ENCODE data around the gene MAN2B1.
A peak's percentile ranks its signal among the peaks of the same experiment; 100 is the strongest.
"Not testable (repeated sequence)": the region's sequence is repeated elsewhere in the genome, so short reads cannot be mapped to it uniquely, and the experiment has no call there.

Gene MAN2B1

DNA sequence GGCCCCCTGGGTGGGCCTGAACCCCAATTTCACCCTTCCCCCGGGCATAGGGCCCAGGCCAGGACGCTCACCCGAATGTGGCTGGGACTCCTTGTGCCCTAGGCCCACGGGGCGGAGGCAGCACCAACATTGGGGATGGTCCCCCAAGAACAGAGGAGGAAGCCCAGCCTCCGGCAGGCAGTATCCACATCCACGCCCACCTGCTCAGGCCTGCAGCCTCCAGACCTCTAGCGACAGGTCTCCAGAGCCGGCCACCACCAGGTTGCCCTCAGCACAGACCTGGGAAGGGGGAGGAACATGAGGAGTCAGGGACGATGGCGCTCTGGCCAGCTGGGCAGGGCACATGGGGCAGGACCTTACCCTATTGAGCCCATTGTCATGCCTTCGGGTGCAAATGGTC is 22.5 kb upstream of the MAN2B1 start:
- DNase-seq (ENCODE audit: low spot score) = no peak

DNA sequence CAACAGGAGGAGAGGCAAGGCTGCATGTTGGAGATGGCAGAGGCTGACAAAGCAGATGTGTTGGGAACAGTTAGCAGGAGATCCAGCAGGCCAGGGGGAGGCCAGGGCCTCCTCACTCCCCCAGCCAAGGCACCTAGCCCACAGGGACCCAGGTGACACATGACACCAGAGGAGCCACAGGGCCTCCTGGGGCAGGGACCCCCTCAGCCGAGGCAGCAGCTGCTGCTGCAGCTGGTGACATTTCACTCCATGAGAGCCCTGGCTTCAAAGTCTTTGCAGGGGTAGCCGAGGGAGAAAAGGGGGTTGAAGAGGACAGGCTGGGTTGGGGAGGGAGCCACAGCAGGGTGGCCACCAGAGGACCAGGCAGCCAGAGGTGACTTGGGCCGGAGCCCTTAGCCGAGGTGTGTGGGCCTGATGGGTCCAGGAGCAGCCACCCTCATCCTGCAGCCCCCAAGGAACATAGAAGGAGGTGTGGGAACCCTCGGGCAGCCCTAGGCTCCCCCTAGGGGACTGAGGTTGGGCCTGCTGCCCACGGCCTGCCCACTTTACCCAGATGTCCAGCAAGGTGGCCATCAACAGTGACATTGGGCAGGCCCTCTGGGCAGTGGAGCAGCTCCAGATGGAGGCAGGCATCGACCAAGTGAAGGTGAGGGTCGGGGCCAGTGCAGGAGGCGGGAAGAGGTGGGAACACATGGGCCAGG is 21.1 kb upstream of the MAN2B1 start, which contains the start of gene GNG14:
TSS of gene GNG14 (plus strand) at position 503 of the 701 bp plus-strand sequence. CDS start at position 554, 51 bp downstream.
- no peak for DNase-seq (ENCODE audit: low spot score)

DNA sequence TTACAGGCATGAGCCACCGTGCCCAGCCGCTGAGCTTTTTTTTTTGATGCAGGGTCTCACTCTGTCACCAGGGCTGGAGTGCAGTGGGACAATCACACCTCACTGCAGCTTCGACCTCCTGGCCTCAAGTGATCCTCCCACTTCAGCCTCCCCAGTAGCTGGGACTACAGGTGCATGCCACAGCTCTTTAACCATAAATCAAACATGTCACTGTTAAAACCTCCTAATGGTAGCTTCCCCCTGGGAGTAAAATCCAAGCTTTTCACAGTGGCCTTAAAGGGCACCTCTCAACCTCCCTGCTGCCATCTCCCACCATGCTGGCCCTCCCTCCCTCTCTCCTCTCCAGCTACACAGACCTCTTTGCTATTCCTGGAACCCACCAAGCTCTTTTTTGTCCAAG is 19.3 kb upstream of the MAN2B1 start:
- no peak for DNase-seq (ENCODE audit: low spot score)

DNA sequence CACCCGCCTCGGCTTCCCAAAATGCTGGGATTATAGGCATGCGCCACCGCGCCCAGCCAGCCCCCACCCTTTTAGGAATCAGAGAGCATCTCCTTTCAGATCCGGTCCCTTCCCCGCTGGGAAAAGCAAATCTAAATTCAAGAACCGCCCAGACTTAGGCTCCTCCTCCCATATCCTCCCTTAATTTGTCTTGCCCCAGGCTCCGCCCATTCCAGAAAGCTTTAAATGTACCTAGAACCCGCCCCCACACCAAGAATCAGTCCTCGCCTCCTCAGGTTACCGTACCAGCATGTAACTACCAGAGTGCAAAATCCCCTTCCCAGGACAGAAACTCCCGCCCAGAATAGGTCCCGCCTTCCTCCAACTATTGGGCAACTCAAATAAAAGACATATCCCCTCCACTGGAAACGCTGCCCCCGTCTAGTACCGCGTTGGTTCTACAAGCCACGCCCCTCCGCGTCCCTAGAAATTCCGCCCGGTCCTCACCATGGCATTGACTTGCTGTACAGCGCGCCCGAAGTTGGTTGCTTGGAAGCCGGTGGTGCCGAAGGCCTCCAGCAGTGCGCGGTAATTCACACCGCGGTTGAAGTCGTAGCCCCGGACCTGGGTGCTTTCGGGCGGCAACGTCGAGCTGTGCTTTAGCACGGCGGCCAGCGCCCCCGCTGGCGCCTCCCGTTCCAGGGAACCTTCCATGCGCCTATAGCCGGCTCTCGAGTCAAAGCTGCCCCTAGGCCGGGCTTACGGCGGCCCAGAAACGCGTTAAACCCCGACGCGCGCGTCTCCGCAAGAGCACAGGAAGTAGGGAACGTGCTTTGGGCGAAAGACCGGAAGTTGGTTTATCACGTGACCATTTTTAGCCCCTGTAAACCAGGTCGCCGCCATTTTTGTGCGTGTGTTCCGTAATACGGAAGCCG is 14.8 kb upstream of the MAN2B1 start, which contains the start of gene DHPS:
TSS of gene DHPS (minus strand) at position 807 of the 914 bp plus-strand sequence. CDS start at position 693, 114 bp downstream.
- DNase-seq (ENCODE audit: low spot score) = peak; percentile 95

DNA sequence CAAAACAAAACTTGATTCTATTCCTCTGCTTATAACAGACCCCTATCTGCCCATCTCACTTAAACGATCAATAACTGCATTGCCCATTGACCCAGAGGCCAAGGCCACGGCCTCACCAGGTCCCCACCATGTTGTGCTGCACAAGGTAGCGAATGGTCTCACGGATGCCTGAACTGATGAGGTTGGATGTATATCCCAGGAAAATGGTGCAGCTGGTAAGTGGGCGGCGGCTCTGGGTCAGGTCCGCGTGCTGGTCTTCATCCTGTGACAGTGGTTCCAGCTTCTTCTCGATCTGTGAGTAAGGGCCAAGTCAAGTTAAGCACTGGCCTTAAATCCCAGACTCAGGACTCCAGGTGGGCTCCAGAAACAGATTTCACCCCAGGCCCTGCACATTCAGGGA is 13.5 kb upstream of the MAN2B1 start:
- no peak for DNase-seq (ENCODE audit: low spot score)

DNA sequence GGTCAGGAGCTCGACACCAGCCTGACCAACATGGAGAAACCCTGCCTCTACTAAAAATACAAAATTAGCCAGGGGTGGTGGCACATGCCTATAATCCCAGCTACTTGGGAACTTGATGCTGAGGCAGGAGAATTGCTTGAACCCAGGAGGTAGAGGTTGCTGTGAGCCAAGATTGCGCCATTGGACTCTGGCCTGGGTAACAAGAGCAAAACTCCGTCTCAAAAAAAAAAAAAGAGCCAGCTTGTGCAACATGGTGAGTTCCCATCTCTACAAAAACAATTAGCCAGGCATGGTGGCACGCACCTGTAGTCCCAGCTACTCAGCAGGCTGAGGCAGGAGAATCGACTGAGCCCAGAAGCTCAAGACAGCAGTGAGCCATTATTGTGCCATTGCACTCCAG is 11.5 kb upstream of the MAN2B1 start:
- not testable (repeated sequence) for DNase-seq (ENCODE audit: low spot score)

DNA sequence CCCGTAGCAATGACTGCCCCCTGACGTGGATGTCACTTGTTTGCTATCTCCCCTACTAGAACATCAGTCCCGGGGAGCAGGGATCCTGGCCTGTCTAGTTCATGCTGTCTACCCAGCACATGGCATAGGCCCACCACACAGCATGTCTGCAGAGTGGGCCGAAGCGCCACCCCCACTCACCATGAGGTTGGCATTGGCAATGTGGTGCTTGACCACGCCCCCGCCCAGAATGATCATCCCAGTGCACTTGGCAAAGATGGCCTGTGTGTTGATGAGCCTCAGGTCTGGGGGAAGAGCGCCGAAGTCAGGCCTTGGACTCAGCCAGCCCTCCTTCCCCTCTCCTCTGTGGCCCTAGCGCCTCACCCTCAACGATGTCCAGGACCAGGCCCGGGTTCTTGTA is 10.4 kb upstream of the MAN2B1 start:
- DNase-seq (ENCODE audit: low spot score) = no peak

DNA sequence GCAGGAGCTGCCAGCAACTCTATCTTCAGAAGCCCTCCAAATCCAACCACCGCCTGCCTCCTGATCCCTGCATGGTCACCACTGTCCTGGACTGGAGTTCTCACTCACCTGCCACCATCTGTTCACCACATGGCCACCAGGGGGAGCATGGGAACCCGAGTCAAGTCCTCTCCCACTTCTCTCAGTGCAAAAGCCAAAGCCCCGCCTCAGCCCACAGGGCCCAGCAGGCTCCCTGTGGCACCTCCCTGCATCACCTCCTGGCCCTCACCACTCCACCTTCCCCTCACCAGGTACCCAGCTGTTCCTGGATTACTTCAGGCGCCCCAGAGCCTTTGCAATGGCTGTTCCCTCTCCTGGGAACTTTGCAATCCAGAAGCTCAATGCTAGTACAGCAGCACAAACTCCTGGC is 9.8 kb upstream of the MAN2B1 start:
- peak; percentile 35 for DNase-seq (ENCODE audit: low spot score)

DNA sequence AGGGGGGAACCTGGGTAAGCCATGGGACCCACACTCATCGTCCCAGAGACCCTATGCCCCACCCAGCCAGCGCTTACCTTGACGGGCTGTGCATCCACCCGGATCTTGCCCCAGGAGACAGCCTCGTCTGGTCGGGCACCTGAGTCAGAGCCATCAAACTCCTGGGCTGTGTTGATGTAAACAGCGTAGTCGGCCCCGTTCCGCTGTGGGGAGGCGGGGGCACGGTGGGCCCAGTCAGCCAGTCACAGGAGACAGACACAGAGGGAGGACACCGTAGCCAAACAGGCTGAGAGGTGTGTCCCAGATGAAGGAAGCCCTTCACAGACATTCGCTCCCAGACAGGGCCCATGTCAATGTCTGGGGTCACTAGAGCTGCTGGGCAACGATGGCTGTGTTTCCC is 9.4 kb upstream of the MAN2B1 start:
- no peak for DNase-seq (ENCODE audit: low spot score)

DNA sequence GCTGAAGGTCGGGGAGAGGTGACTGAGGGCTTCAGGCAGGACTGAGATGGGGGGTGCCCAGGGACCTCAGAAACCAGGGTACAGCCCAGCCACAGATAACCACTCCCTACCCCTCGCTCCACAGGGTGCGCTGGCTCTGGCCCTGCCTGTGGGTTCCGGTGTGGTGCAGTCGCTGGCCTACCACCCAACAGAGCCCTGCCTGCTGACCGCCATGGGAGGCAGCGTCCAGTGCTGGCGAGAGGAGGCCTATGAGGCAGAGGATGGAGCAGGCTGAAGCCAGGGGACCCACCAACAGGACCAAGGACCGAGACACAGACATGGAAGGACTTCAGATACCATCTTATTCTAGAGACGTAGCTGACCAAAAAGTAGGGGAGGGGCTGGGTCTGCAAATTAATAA is 8.9 kb upstream of the MAN2B1 start:
- DNase-seq (ENCODE audit: low spot score) = no peak

DNA sequence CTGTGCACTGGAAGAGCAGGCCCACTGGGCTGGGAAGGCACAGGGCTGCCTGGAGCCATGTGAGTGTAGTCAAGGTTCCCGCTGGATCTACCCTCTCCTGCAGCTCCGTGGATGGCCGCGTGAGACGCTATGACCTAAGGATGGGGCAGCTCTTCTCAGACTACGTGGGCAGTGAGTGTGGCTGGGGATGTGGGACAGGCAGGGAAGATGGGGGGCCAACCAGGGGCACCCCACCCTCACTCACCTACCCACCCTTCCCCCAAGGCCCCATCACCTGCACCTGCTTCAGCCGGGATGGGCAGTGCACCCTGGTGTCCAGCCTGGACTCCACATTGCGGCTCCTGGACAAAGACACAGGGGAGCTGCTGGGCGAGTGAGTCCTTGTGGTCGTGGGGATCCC is 6.2 kb upstream of the MAN2B1 start:
- no peak for DNase-seq (ENCODE audit: low spot score)

DNA sequence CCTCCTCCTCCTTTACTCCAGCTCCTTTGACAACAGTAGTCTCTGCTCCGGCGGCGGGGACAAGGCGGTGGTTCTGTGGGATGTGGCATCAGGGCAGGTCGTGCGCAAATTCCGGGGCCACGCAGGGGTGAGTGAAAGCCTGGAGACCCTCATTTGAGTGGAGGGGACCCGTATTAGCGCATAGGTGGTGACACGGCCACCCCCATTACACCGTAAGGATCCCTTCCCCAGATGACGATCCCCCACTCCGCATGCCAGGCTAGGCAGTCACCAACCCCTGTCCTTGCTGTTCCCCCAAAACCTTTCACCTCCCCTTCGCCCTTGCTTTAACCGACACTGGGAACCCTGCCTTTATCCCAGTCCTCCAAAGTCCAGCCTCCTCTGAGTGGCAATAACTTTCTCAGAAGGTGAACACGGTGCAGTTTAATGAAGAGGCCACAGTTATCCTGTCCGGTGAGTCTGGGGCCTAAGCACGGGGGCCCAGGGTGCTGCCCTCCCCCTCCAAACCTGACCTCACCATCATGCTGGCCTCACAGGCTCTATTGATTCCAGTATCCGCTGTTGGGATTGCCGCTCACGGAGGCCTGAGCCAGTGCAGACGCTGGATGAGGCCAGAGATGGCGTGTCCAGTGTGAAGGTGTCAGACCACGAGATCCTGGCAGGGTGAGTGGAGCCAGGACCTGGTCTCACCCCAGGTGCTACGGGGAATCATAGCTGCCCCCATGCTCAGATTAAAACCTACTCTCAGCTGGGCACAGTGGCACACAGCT is 3.8 kb upstream of the MAN2B1 start:
- DNase-seq (ENCODE audit: low spot score) = no peak

DNA sequence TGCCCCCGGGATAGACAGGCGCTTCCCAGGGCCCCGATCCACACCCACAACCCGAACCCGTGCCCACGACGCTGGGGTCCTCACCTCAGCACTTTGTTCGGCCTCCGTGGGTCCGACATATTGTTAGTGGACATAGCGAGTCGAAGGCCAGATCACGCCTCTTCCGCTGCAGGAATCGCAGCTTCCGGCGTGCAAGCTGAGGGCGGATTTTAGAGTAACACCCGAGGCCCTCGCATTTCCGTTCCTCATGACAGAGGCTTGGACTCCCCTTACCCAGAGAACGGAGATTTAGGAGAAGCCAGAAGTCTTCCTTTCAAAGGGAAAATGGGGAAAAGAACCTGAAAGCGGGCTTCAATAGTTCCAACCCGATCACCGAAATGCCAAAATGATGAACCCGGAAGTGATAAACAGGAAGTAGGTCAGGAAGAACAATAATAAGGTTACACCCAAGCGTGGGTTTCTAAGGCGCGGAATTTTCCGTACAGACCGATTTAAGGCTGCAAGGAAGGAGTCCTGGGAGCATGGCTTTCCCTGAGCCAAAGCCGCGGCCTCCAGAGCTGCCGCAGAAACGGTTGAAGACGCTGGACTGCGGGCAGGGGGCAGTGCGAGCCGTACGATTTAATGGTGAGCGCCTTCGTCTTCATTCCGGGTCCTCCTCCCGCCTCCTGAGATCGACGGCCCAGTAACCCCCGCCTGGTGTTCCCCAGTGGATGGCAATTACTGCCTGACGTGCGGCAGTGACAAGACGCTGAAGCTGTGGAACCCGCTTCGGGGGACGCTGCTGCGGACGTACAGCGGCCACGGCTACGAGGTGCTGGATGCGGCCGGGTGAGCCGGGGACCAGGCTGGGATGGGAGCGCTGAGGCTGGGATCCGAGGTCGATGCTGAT is 3.0 kb upstream of the MAN2B1 start:
- DNase-seq (ENCODE audit: low spot score) = peak; percentile 88

DNA sequence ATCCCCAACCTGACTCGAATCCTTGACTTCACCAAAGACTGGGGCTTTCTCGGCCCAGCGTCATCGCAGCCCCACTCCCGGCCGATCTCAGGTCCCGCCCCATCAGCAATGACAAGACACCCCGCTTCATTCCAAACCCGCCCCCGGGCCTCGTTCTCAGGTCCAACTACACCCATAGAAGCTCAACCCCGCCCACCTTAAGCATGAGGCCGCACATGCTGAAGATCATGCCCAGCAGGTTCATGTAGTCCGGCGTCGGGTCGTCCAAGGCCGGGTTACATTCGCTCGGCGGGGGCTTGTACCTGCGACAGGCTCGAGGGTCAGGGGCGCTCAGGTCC is 2.4 kb upstream of the MAN2B1 start:
- peak; percentile 34 for DNase-seq (ENCODE audit: low spot score)

DNA sequence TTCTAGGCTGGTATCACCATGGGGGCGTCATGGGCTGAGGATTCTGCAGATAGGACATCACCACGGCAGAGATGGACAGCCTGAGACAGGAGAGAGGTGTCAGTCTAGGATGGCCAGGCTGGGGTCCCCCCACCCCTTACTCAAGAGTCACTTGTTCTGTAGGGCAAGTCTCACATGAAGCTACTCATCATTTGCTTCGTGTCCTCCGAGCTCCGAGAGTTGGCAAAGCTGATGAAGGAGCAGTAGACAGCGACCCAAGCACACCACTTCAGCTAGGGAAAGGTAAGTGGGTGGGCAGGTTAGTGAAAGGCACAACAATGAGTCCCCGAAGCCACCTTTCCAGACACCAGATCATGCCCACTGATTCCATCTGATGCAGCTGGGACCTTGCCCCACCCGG is 1.8 kb upstream of the MAN2B1 start:
- no peak for DNase-seq (ENCODE audit: low spot score)

DNA sequence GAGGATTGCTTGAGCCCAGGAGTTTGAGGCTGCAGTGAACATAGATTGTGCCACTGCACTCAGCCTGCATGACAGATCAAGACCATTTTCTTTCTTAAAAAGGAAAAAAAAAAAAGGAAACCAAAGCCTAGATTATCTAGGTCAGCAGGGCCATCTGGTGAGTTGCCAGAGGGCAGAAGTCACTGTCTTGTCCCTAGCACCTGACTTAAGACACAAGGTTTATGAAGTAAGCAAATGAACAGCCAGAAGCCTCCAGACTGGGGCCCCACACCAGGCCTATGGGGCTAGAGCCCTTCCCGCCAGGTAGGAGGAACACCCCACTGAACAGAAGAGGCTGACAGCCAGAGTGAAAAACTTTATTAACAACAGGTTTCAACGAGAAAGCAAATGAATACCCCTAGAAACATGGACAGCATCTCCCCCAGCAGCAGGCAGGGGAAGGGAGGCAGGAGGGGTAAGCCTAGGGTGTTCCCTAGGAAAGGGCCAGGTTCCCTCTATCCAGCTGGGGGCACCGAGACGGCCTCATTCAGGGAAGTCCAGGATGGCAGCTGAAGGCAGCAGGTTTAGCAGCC is 1.3 kb upstream of the MAN2B1 start:
- DNase-seq (ENCODE audit: low spot score) = no peak

DNA sequence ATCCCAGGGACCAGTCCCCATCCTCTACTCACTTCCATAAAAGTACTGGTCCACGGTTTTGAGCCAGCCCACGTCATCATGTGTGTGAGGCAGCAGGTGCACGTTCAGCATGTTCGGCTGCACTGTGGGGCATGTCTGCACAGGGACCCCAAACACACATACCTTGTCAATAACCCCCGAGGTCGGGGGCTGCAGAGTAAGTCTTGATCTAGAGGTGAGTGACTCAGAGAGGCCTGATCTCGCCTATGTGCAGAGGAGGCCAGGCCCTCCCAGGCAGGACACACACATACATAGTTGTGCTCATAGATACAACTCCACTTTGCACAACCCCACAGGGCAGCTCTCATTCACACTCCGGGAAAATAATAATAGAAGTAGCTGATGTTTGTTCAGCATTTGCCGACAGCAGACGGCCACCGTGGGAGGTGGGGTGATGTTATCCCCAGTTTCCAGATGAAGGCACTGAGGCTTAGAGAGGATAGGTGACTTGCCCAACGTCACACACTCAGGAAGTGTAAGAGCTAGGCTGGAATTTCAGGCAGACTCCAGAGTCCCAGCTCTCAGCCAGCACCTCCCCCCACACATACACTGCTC is 774 bp downstream of the MAN2B1 start:
- DNase-seq (ENCODE audit: low spot score) = no peak

DNA sequence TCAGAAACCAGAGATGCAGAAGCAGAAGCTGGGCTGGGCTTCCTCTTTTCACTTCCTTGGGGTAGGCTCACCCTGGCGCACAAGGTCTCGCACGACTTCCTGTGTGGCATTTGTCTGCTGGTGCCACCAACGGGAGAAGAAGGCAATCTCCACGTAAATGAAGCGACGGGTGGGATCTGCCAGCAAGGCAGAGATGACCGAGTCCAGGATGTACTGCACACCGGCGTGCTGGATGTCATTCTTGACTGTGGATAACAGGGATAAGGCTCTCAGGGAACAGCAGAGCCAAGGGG is 1.3 kb downstream of the MAN2B1 start:
- no peak for DNase-seq (ENCODE audit: low spot score)

DNA sequence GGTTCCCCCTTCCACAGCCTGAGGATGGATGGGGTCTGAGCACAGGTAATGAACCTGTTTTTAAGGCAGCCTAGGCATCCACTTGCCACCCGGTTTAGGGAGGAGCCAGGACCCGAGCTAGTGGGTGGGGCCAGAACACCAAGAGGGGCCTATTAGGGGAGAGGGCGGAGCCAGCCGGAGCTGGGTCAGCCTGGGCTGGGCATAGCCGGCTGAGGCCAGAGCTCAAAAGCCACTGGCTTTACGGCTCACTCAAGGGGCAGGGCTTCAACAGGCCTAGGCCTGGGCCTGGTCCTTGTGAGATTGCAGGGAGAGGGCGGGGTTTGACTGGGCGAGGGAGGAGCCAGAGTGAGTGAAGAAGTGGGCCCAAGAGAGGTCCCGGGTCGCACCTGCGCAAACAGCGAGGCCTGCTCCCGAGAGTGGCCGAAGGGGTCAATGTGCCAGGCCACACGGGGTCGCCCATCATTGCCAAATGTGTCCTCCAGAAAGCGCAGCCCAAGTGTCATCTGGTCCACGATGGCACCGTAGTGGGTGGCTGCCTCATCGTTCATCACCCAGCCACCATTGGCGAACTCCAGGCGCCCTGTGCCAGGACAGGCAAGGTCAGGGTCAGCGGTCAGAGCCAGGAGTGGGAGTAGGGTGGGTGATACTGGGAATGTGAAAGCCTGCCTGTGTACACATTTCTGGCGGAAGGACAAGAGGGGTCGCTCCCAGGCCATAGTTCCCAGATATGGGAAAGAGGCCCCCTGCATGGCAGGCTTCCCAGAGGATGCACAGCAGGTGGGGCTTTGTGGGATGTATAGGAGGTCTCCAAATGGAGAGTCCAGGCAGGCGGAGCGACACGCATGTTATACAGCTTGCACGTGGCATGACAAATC is 1.9 kb downstream of the MAN2B1 start:
- DNase-seq (ENCODE audit: low spot score) = no peak

DNA sequence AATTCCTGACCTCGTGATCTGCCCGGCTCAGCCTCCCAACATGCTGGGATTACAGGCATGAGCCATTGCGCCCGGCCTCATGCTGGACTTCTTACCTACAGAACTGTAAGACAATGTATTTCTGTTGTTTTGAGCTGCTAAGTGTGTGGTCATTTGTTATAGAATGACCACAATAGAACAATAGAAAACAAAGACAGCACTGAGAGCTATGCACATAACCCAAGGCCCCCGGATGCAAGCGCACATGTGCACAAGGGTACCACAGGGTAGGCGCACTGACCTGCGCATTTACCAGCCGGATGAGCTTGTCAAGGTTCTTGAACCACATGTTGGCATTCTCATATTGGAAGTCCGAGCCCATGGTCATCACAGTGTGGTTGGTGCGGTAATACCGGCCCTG is 5.6 kb downstream of the MAN2B1 start:
- peak; percentile 47 for DNase-seq (ENCODE audit: low spot score)
